Uterus (tissue), 4 donors: ENCODE measurements around the gene MYOC. TPM values are rescaled to one million over a fixed set of nuclear protein-coding genes. Genes with fewer than 3 reads are reported as not detected.

Source experiments
- DNase-seq, 2 donors: peaks; one replicate each; pipeline ENCODE4 v3.0.0-alpha.2; 2019 to 2020
- H3K27ac ChIP-seq, 2 donors: fragments of 200-600 bp; sonication (generic); 1 replicate in 1 of 2; 2 replicates in 1 of 2; pipeline ENCODE4 v1.5.1; 2016 to 2018
- H3K27me3 ChIP-seq, 2 donors: fragments of 200-600 bp; sonication (generic); one replicate each; pipeline ENCODE4 v1.5.1; 2018 to 2019; ENCODE audit warnings: control low read depth in 1 of 2
- H3K36me3 ChIP-seq, 2 donors: fragments of 200-600 bp; sonication (generic); one replicate each; pipeline ENCODE4 v1.5.1; 2019; ENCODE audit warnings: control low read depth in 1 of 2
- H3K4me1 ChIP-seq, 2 donors: fragments of 200-600 bp; sonication (generic); one replicate each; pipeline ENCODE4 v1.5.1; 2018 to 2019; ENCODE audit warnings: control low read depth in 1 of 2
- H3K4me3 ChIP-seq, 2 donors: fragments of 200-600 bp; sonication (generic); 1 replicate in 1 of 2; 2 replicates in 1 of 2; pipeline ENCODE4 v1.5.1; 2018 to 2019; ENCODE audit warnings: mild to moderate bottlenecking in 1 of 2
- H3K9me3 ChIP-seq, 2 donors: fragments of 200-600 bp; sonication (generic); one replicate each; pipeline ENCODE4 v1.5.1; 2019; ENCODE audit warnings: control low read depth in 1 of 2
- POLR2A ChIP-seq, 2 donors: fragments of 450-650 bp; IDR thresholded peaks; one replicate each; pipeline ENCODE4 v1.6.1; 2016; ENCODE audit warnings: antibody characterized with exemption in 2 of 2, mild to moderate bottlenecking in 1 of 2, moderate library complexity in 1 of 2
- intact Hi-C: fragments of 100-400 bp; cut with DNase I; formaldehyde crosslinking; loops from one replicate; pipeline ENCODE4 v1.15.1; 2023; ENCODE audit warnings: low total_unique reads
- total RNA-seq, 4 donors: library from RNA; depleted of rRNA in 3 of 4; stranded (reverse); fragments of >200 nt in 3 of 4; gene quantifications; one replicate each; pipeline versions ENCODE4 v1.1.0 to v1.2.4, GENCODE V29; 2014 to 2023
- TF ChIP-seq, protein P1 (sequence below), 4 experiments: fragments of 200-600 bp in 2 of 4; fragments of 450-650 bp in 2 of 4; sonication (generic) in 2 of 4; IDR thresholded peaks; one replicate each; pipeline ENCODE4 v1.5.1; 2016 to 2019; ENCODE audit warnings: antibody characterized with exemption in 4 of 4, mild to moderate bottlenecking in 2 of 4, moderate library complexity in 1 of 4
- donor health status: DM: yes; HTN: yes; CAD: no.

The MYOC gene
- total RNA-seq, 4 donors from 2014 or later, result 5.6 to 38.2 (median 13.2) TPM

DNA sequence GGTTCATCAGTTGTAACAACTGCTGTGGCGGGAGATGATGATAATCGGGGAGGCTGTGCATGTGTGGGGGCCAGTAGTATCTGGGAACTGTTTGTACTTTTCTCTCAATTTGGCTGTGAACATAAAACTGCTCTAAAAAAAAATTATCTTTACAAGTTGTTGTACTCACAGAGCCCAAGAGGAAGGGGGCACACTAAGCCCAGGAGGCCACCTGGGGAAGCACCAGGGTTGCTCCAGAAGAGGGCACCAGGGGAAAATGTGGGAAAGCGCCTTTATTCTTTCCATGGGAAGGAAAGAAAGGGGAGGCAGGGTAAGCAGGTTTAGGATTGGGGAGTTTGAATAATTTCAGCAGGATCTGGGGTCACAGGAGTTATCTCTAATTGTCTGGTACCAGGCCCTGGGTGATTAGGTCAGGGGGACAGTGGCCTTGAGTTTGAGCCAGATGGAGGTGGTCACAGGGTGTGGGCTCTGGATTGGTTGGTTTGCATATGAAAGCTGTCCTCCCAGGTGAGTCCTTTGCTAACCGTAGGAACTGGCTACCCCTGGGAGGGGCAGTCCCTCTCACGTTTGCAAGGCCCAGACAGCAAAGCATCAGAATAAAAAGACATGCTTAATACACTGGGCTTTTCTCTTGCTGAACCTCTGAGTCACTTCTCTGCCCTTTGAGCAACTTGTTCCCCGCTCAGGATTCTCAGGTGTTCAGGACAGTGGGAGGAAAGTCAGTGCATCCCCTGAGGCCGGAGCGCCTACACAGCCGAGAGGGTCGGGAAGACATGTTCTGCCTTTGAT, 11.2 kb downstream of the MYOC start:
- DNase-seq, result no peak
- intact Hi-C loops, result no loop called here
- no peak overlapping the region for H3K27ac ChIP-seq

DNA sequence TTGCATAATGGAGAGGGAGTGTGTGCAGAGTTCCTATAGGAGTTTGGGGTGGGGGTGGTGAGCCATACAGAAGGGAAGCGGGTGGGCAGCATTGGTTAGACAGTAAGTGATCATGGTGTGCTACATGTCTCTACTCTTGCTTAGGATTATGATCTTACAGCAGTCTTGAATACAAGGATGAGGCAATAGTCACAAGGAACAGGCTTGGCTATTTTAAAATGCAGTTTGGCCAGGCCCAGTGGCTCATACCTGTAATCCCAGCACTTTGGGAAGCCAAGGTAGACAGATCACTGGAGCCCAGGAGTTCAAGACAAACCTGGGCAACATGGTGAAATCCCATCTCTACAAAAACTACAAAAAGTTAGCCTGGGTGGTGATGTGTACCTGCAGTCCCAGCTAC, 12.3 kb downstream of the MYOC start:
- intact Hi-C loops, result no loop called here
- Histone ChIP-seq H3K9me3 (no peaks in the 10 kb centered on the region), H3K36me3 (no peaks in the 10 kb centered on the region), H3K27ac (no peak overlapping the region), H3K4me1 (peaks cover 0 to 1% of the 10 kb centered on the region in 2 donors), H3K27me3 (no peaks in the 10 kb centered on the region), H3K4me3 (no peak overlapping the region)
- DNase-seq, result no peak
- no peak for TF ChIP-seq POLR2A (IDR thresholded peaks at IDR 0.05)
- TF ChIP-seq, protein P1, sequence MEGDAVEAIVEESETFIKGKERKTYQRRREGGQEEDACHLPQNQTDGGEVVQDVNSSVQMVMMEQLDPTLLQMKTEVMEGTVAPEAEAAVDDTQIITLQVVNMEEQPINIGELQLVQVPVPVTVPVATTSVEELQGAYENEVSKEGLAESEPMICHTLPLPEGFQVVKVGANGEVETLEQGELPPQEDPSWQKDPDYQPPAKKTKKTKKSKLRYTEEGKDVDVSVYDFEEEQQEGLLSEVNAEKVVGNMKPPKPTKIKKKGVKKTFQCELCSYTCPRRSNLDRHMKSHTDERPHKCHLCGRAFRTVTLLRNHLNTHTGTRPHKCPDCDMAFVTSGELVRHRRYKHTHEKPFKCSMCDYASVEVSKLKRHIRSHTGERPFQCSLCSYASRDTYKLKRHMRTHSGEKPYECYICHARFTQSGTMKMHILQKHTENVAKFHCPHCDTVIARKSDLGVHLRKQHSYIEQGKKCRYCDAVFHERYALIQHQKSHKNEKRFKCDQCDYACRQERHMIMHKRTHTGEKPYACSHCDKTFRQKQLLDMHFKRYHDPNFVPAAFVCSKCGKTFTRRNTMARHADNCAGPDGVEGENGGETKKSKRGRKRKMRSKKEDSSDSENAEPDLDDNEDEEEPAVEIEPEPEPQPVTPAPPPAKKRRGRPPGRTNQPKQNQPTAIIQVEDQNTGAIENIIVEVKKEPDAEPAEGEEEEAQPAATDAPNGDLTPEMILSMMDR (IDR thresholded peaks at IDR 0.05), result no peak

More for the DNA sequence above, 11.2 kb downstream of the MYOC start:
- Histone ChIP-seq H3K9me3 (no peaks in the 10 kb centered on the region), H3K4me1 (peaks cover 0 to 7% of the 10 kb centered on the region in 2 donors), H3K36me3 (no peaks in the 10 kb centered on the region), H3K4me3 (no peak overlapping the region), H3K27me3 (no peaks in the 10 kb centered on the region)
- no peak for TF ChIP-seq POLR2A (IDR thresholded peaks at IDR 0.05)
- TF ChIP-seq, protein P1 (IDR thresholded peaks at IDR 0.05), result no peak

DNA sequence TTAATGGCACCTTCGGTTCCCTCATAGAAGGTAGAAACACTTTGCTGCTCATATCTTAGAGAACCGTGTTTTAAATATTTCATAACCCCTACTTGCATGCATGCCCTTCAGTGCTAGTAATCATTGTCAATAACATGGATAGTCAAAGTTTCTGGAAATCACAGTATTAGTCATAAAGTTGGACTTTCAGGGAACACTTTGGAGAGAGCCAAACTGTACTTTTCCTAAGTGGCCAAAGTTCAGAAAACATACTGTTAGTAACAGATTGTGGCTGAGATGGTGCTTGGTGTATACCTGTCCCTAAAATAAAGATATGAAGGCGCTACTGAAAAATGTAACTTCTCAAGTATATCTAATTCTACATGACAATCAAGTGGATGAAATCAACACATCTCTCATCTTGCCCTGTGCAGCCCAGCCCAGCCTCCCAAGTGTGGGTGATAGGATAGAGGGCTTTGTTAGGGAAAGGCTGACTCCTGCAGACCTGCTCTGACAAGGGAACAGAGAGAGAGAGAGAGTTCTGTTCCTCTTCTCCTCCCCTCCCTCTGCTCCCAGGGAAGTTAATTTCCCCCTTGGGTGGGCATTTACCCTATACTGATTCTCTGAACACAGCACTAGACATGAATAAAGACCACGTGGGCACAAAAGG, 14.4 kb downstream of the MYOC start:
- no peak overlapping the region for H3K4me3 ChIP-seq
- no peaks in the 10 kb centered on the region for H3K9me3 ChIP-seq
- intact Hi-C loops, result no loop called here
- no peak for DNase-seq
- no peaks in the 10 kb centered on the region for H3K27me3 ChIP-seq
- no peaks in the 10 kb centered on the region for H3K36me3 ChIP-seq
- TF ChIP-seq, protein P1 (IDR thresholded peaks at IDR 0.05), result no peak
- no peak for TF ChIP-seq POLR2A (IDR thresholded peaks at IDR 0.05)
- no peaks in the 10 kb centered on the region for H3K4me1 ChIP-seq
- H3K27ac ChIP-seq, result no peak overlapping the region

DNA sequence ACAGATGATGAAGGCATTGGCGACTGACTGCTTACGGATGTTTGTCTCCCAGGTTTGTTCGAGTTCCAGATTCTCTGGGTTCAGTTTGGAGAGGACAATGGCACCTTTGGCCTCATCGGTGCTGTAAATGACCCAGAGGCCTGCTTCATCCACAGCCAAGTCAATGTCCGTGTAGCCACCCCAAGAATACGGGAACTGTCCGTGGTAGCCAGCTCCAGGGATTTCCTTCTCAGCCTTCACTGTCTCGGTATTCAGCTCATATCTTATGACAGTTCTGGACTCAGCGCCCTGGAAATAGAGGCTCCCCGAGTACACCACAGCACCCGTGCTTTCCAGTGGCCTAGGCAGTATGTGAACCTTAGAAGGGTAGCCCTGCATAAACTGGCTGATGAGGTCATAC, 16.3 kb downstream of the MYOC start:
- no peaks in the 10 kb centered on the region for H3K9me3 ChIP-seq
- DNase-seq, result no peak

More for the DNA sequence above, 16.3 kb downstream of the MYOC start:
- no peak overlapping the region for H3K4me3 ChIP-seq
- H3K27me3 ChIP-seq, result no peaks in the 10 kb centered on the region
- no peaks in the 10 kb centered on the region for H3K36me3 ChIP-seq
- H3K4me1 ChIP-seq, result no peaks in the 10 kb centered on the region
- intact Hi-C loops, result no loop called here
- no peak overlapping the region for H3K27ac ChIP-seq
- TF ChIP-seq POLR2A (IDR thresholded peaks at IDR 0.05), result no peak
- TF ChIP-seq, protein P1 (IDR thresholded peaks at IDR 0.05), result no peak
